NK-92 (cell line): ENCODE measurements around the gene NCAN.
"Not testable (repeated sequence)": the region's sequence is repeated elsewhere in the genome, so short reads cannot be mapped to it uniquely, and the experiment has no call there.

ENCODE experiments used
- DNase-seq: peaks from one replicate; lab custom pipeline; 2025; ENCODE audit not compliant: unreplicated experiment; lab: John Stamatoyannopoulos, UW

Gene NCAN

DNA sequence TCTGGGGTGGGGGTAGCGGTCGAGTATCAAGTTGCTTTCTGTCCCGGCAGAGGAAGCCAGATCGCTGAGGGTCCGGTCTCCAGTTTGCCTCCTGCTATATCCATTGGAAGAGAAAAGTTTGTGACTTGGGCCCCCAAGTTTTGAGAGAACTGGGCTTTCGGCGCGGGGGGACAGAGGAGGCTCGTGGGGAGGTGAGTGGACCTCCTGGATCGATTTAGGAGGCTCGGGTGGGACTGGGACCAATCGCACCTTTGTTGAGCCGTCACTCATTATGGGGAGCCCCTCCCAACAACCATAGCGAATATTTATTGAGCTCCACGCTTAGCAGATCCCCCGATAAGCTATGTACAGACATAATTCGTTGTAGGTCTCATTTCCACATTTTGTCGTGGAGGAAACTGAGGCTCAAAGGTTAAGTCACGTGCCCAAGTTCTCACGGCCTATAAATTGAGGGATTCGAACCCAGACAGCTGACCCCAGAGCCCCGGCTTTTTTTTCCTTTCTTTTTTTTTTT is 18.8 kb upstream of the NCAN start:
- DNase-seq = no peak

DNA sequence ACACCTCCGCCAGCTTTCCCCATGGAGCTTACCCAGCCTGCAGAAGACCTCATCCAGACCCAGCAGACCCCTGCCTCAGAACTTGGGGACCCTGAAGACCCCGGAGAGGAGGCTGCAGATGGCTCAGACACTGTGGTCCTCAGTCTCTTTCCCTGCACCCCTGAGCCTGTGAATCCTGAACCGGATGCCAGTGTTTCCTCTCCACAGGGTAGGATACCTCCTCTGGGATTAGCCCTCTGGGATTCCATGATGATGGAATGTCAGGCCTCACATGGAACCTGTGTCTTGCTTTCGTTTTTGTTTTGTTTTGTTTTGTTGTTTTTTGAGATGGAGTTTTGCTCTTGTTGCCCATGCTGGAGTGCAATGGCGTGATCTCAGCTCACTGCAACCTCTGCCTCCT is 17.8 kb upstream of the NCAN start:
- no peak for DNase-seq

DNA sequence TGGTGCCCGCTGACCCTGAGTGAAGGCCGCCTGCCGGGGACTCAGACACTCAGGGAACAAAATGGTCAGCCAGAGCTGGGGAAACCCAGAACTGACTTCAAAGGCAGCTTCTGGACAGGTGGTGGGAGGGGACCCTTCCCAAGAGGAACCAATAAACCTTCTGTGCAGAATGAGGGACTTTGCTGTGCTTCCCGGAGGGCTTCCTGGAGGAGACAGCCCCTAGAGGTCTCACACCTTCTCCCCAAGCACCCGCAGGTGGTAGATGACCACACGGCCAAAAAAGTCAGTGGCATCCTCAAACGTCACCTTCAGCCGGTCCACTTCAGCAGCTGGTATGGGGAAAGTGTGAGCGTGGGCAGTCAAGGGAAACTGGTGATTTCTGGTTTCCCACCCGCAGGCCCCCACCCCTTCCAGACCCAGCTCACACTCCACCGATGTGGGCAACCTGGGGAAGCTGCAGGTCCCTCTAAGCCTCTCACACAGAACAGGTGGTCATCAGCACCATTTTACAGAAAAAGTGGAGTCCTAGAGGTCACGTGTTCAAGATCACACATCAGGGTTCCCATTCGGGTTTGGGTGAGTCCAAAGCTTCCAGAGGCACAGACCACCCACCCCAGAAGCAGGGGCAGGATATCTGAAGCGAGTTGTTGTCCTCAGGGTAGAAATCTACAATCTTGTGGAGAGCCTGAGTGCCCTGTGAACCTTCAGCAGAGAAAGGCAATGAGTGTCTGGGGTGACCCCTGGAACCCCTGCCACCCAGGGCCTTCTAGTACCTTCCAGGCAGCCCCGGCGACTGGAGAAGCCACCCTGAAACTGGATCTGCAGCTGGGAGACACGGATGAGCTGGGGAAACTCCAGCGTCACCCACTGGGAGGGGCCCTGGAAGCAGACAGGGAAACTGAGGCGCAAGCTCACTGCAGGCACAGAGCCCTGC is 9.8 kb upstream of the NCAN start:
- DNase-seq = no peak

DNA sequence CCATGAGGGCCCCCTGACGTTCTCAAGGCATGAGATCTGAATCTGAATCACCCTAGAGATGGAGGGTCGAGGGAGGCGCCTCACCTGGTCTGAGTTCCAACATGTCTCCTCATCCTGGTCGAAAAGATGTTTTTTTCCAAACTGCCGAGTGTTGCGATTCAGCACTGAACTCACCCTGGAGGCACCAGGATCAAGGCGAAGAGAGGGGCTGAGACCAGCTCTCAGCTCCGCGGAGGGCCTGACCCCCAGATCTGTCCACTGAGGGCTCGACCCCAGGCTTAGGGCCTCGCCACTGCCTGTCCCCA is 9.1 kb upstream of the NCAN start:
- no peak for DNase-seq

DNA sequence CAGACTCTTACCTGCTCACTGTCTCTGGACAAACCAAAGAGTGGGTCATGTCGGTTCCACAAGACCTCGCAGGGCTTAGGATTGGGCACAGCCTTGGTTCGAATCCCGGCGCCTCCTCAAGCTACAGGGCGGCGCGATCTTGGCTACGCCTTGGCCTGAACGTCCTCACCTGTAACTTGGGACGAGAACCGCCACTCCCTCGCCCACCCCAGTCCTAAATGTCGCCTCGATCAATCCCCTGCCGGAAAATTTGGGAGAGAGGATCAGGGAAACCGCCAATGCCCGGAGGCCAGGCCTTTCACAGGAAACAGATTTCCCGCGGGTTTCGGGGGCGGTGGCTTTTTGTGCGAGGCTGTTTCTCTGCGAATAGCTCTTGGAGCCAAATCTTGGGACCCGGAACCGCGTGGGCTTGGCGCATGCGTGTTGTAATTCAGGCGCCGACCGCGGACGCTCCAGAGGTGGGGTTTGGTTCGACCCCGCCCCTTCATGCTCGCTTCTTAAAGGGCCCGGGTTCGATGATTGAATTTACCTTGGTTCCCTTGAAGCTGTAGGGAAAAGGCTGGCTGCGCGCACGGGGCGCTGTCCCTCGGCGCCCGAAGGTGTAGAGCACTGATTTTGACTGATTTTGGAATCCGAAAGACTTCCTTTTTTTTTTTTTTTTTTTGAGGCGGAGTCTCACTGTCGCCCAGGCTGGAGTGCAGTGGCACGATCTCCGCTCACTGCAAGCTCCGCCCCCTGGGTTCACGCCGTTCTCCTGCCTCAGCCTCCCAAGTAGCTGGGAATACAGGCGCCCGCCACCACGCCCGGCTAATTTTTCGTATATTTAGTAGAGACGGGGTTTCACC is 8.5 kb upstream of the NCAN start, which contains the start of gene NR2C2AP:
Gene NR2C2AP (minus strand): TSS at position 403 of the 845 bp plus-strand sequence. CDS start 354 bp downstream, at position 49.
- peak; percentile 33 for DNase-seq

DNA sequence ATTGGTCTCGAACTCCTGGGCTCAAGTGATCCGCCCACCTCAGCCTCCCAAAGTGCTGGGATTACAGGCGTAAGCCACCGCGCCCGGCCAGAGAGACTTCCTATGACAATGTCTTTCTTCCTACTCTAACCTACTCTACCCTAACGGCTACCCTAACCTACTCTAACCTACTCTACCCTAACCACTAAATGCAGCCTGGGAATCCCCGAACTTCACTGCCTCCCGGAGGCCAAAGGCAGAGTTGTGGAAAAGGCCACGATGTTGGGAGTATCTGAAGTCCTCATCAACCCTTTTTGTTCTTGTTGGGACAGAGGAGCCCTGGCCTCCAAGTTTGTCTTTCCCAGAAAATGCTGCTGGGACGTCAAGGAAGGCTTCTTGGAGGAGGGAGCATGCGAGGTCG is 7.6 kb upstream of the NCAN start:
- no peak for DNase-seq

DNA sequence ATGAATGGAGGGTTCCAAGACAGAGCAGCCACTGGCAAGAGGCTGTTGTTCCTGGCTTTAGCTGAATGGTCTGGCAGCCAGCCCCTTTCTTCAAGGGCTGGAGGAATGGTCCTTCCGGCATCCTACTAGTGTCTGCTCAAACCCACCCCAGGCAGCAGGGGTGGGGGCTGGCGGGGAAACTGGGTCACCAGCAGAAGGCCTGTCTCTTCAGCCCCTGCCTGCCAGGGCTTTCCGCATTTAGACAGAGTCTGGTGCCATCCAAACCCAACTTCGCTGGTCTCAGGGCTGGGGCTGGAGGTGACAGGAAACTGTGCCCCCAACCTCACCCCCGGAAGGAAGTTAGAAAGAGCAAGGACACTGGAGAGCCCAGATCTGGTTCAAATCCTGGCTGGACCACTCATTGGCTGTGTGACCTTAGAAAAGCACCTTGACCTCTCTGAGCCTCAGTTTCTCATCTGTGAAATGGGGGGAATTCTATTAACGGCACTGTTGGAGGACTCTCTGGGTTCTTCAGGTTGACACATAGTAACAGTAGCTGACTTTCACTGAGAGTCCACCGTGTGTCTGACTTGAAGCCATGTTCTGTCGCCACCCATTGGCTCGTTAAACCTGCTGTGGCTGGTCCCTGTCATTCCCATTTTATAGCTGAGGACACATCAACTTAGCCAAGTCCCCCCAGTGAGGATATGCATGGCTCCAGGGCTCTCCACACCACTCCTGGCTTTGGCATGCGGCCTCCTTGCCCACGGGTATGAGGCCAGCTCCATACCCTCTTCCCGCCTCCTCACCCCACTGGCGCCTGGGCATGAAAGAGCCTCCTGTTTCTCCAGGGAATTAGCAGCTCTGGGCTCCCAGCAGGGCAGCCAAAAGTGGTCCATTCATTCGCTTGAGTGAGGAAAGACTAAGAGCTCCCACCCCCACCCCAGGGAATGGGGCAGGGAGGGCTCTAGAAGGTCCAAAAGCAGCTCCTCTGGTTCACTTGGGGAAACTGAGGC is 6.0 kb upstream of the NCAN start:
- DNase-seq = no peak

DNA sequence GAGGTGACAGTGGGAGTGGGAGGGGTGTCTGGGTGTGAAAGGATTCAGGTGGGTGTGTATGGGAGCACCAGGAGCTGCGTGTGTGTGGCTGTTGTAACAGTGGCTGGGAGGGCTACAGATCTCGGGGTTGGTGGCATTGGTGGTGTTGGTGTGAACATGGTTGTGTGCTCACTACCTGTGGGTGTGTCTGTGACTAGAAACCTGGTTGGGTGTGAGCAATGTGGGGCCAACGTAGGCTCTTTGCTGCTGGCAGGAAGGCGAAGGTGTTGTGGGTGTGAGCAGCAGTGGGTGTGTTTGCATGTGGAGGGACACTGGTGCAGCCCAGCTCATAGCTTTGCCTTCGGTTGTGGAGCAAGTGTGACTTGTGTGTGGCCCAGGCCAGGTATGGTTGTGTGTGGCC is 4.8 kb upstream of the NCAN start:
- DNase-seq = no peak

DNA sequence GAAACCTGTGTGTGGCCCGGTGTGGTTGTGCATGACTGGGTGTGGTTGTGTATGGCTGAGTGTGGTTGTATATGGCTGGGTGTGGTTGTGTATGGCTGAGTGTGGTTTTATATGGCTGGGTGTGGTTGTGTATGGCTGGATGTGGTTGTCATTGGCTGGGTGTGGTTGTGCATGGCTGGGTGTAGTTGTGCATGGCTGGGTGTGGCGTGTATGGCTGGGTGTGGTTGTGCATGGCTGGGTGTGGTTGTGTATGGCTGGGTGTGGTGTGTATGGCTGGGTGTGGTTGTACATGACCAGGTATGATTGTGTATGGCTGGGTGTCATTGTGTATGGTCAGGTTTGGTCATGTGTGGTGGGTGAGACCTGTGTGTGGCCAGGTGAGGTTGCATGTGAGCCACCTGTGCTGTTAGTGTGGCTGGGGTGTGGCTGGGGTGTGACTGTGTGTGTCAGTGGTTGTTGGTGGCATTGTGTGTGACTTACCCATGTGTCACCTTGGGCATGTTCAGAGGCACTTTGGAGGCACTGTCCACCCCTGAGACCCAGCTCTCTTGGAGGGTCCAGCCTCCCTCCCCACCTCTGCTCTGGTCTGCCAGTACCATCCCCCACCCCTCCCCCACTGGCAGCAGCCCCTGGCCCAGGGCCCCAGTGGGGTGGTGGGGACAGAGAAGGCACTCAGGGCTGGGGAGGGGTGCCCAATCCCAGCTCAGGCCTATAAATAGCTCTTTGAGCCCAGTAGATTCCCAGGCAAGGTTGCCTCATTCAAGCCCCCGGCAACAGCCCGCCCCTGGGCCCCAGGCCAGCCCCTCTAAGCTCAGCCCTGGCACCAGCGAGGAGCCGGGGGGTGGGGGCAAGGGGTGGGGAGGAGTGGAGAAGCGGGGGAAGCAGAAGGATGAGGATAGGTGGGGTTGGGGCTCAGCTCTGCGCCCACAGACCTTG is 3.9 kb upstream of the NCAN start:
- no peak for DNase-seq

DNA sequence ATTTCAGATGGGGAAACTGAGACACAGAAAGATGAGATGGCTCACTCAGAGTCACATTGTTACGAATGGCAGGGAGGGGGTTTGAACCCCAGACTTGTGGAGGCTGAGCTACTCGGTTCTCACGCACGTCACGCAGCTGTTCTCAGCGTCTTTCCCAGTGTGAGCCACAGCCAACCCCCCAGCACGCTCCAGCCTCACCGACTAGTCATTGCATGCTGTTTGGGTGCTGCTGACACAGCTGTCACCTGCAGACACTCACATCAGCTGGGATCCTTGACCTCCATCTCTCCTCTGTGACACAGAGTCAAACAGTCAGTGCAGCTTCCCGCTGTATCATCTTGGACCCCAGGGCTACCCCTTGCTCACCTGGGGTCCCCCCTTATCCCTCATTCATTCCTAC is 2.4 kb upstream of the NCAN start:
- no peak for DNase-seq

DNA sequence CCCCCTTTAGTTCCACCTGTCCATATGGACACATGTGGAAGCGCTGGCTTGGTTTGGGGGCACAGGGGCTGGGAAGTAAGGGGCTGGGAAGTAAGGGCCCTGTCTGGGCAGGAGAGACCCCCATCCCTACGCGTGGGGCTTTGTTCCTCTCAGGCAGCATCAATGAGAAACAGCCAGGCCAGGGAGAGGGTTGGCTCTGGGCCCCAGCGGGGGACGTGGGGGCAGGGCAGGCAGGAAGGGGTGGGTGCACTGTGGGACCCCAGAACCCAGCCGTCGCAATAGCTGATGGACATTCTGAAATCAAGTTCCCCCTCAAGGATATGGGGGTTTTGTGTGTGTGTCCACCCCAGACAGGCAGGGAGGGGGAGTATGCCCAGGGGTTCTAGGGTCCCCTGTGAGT is 1.2 kb downstream of the NCAN start:
- no peak for DNase-seq

DNA sequence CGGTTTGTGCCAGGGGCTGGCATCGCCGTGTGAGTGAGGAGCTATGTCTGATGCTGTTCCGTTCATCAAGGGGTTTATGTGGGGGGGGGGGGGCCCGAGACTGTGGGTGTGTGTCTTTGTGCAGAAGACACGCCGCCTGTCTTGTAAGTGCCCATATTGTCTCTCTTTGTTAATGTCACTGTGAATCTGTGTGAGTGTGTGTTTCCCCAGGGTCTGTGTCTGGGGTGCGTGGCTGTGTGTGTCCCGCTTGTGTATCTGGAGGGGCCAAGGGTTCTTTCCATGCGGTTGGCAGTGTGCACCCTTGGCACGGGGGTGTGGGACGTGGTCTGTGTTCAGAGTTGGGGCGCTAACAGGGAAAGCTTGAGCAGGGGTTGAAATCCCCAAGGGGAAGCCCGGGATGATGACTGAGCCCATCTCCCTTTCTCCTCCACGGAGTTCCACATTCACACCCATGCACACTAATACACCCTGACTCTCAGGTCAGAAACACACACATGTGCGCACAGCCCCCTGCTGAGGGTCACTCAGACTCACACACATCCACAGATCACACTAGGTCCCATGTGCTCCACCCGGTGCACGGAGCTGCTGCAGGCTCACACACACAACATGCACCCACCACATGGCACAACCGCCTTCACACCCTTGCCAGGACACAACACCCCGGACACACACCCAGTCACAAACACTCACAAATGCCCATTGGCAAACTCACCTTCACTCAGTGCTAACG is 1.8 kb downstream of the NCAN start:
- DNase-seq = no peak

DNA sequence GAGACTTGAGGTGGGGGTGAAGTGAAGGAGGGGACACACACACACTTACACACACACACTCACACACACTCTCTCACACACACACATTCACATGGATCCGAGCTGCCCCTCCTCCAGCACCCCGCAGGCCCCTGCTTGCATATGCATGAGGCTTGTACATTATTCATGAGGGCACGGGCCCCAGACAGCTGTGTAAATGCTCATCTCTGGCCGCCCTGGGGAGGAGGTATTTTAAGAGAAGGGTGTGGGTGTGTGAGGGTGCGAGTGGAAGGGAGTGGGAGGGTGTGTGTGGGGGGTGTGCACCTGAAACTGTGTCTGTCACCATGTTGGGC is 2.4 kb downstream of the NCAN start:
- no peak for DNase-seq

DNA sequence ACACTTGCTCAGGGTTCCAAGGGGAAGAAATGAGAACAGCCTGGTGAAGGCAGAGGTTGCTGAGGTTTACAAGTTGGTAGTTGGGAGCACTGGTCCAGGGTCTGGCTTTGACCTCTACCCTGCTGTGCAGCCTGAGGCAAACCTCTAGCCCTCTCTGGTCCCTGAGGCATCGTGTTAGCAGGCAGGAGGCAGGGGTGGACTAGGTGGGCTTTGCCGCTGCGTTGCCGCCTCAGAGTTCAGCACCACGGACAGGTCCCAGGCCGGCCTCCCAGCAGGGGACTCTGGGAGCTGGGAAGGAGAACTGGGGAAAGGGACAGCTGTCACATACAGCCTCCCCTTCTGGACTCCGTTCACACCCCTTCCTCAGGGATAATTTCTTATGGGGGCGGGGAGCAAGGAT is 3.1 kb downstream of the NCAN start:
- no peak for DNase-seq

DNA sequence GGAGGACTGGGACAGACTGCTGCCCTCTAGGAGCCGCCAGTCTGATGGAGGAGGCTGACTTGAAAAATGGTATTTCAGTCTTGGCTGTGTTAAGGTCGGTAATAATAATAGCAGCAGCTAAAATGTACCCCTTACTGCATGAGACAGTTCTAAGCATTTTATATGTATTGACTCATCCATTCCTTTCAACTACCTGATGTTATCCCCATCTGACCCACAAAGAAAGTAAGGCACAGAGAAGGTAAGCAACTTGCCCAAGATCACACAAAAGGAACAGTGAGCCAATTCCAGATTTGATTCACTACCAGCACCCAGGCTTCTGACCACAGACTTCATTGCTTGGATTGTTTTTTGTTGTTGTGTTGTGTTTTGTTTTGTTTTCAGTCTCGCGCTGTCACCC is 4.0 kb downstream of the NCAN start:
- DNase-seq = no peak

DNA sequence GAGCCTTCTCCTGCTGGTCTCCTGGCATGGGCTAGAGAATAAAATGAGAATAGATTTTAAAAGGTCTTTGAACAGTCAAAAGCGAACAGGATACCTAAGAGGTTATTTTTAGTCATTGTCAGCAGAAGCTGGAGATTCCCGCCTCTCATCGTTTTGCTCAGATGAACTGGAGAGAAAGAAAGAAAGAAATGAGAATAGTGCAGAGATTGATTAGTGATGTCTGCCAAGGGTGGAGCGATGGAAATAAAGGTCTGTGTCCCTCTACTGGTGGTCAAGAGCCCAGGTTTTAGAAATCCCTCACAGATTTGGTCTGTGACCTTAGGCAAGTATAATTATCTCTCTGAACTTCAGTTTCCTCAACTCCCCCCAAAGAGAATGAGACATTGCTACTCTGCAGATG is 5.3 kb downstream of the NCAN start:
- DNase-seq = no peak

DNA sequence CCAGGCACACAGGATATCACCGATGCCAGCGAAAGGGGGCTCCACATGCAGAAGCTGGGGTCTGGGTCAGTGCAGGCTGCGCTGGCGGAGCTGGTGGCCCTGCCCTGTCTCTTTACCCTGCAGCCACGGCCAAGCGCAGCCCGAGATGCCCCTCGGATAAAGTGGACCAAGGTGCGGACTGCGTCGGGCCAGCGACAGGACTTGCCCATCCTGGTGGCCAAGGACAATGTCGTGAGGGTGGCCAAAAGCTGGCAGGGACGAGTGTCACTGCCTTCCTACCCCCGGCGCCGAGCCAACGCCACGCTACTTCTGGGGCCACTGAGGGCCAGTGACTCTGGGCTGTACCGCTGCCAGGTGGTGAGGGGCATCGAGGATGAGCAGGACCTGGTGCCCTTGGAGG is 7.2 kb downstream of the NCAN start:
- DNase-seq = no peak

DNA sequence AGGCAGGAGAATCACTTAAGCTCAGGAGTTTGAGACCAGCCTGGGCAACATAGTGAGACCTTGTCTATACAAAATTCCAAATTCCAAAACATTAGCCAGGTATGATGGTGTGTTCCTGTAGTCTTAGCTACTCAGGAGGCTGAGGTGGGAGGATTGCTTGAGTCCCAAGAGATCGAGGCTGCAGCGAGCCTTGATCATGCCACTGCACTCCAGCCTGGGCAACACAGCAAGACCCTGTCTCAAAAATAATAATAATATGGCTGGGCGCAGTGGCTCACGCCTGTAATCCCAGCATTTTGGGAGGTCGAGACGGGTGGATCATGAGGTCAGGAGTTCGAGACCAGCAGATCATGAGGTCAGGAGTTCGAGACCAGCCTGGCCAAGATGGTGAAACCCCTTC is 9.2 kb downstream of the NCAN start:
- DNase-seq = not testable (repeated sequence)

DNA sequence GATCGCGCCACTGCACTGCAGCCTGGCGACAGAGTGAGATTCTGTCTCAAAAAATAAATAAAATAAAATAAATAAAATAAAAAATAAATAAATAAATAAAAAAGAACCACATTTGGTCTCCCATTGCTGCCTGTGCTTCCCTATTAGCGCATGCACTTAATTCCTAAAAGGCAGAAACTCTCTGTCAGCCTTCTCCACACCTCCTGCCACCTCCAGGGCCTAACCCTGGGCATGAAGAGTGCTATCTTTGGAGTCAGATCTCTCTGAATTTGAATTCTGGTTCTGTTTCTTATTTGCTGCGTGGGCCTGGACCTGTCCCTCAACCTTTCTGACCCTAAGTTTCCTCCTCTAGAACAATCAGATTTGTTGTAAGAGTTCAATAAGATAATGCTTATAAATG is 11.3 kb downstream of the NCAN start:
- no peak for DNase-seq
